Endothelial cell of umbilical vein (primary cell): ENCODE measurements around the gene CORO6. TPM values are rescaled to one million over a fixed set of nuclear protein-coding genes. Genes with fewer than 3 reads are reported as not detected.

Experiments used
- BruUV-seq: library from RNA; stranded (reverse); fragments of 400-500 nt; replicated peaks from 2 replicates; lab custom pipeline; 2021; lab: Mats Ljungman, UMichigan
- CTCF ChIA-PET: fragments of 300-600, 350-600 bp; sonication (Branson Sonifier 250); formaldehyde crosslinking; loops from one replicate; lab custom pipeline; 2021; ENCODE audit warnings: antibody characterized with exemption, inconsistent platforms; lab: Charles Lee
- POLR2A ChIA-PET: fragments of 300-600, 350-600 bp; sonication (Branson Sonifier 250); formaldehyde crosslinking; loops from one replicate; lab custom pipeline; 2021; ENCODE audit warnings: antibody characterized with exemption, inconsistent platforms; lab: Charles Lee
- DNase-seq: peaks from one replicate; pipeline ENCODE4 v3.0.0-alpha.2; 2011; ENCODE audit warnings: low read depth, low spot score
- FAIRE-seq: peaks from 2 replicates; lab custom pipeline; 2011; peaks lifted over from hg19 to GRCh38; lab: Jason Lieb, UNC
- H2AFZ ChIP-seq: 2 replicates; pipeline ENCODE4 v1.6.0; 2012; ENCODE audit warnings: low read depth, low read length, control low read depth, inconsistent platforms
- H3K27ac ChIP-seq: 2 replicates; pipeline ENCODE4 v1.5.1; 2011; ENCODE audit warnings: low read depth, mild to moderate bottlenecking, control low read depth, low read length, moderate library complexity; ENCODE audit not compliant: insufficient read depth
- H3K27me3 ChIP-seq, 2 experiments: 2 replicates each; pipeline versions ENCODE4 v1.6.0 to v1.6.1; 2011; ENCODE audit warnings: low read length in 2 of 2, mixed read lengths in 1 of 2; ENCODE audit not compliant: control insufficient read depth in 2 of 2, insufficient read depth in 2 of 2
- H3K36me3 ChIP-seq, 2 experiments: 2 replicates in 1 of 2; 3 replicates in 1 of 2; pipeline ENCODE4 v1.5.1; 2011; ENCODE audit warnings: low read length in 2 of 2, mild to moderate bottlenecking in 1 of 2, moderate library complexity in 1 of 2; ENCODE audit not compliant: control insufficient read depth in 2 of 2, insufficient read depth in 2 of 2; ENCODE audit errors: extremely low read depth in 1 of 2
- H3K4me1 ChIP-seq: 3 replicates; pipeline ENCODE4 v1.5.1; 2011; ENCODE audit warnings: mild to moderate bottlenecking, low read length; ENCODE audit not compliant: control insufficient read depth, insufficient read depth; ENCODE audit errors: extremely low read depth
- H3K4me2 ChIP-seq: 2 replicates; pipeline ENCODE4 v1.6.1; 2011; ENCODE audit warnings: low read length, control low read depth, mixed read lengths; ENCODE audit not compliant: insufficient read depth
- H3K4me3 ChIP-seq, 3 experiments: fragments of 200-600 bp in 1 of 3; sonication (generic), shearing (Covaris generic) in 1 of 3; replicated peaks in 1 of 3; 2 replicates each; pipeline ENCODE4 v1.5.1; 2011 to 2016; ENCODE audit warnings: control low read depth in 3 of 3, low read length in 3 of 3, mild to moderate bottlenecking in 2 of 3, inconsistent platforms in 1 of 3, low read depth in 1 of 3, moderate library complexity in 1 of 3; ENCODE audit not compliant: insufficient read depth in 1 of 3
- H3K79me2 ChIP-seq: 2 replicates; pipeline ENCODE4 v1.6.0; 2012; ENCODE audit warnings: low read length, inconsistent platforms; ENCODE audit not compliant: control insufficient read depth, insufficient read depth
- H3K9ac ChIP-seq: replicated peaks from 2 replicates; pipeline ENCODE3; 2011; ENCODE audit warnings: low read length, control low read depth; ENCODE audit not compliant: insufficient read depth; ENCODE audit errors: extremely low read depth
- H3K9me1 ChIP-seq: replicated peaks from 3 replicates; pipeline ENCODE4 v1.6.0; 2011; ENCODE audit warnings: mild to moderate bottlenecking, low read length; ENCODE audit not compliant: control insufficient read depth, insufficient read depth; ENCODE audit errors: extremely low read depth
- H3K9me3 ChIP-seq: replicated peaks from 2 replicates; pipeline ENCODE4 v1.5.1; 2012; ENCODE audit warnings: low read length, inconsistent platforms; ENCODE audit not compliant: control insufficient read depth, insufficient read depth
- H4K20me1 ChIP-seq: replicated peaks from 2 replicates; pipeline ENCODE3; 2011; ENCODE audit warnings: mild to moderate bottlenecking, low read length; ENCODE audit not compliant: control insufficient read depth, insufficient read depth; ENCODE audit errors: extremely low read depth
- CTCF ChIP-seq, 2 donors: IDR thresholded peaks; 1 replicate in 1 of 2; 2 replicates in 1 of 2; pipeline ENCODE4 v1.5.1; 2011; ENCODE audit warnings: low read length in 2 of 2, mild to moderate bottlenecking in 2 of 2, moderate library complexity in 2 of 2, control low read depth in 1 of 2, inconsistent platforms in 1 of 2, low read depth in 1 of 2; ENCODE audit not compliant: insufficient read depth in 1 of 2; ENCODE audit errors: extremely low read depth in 1 of 2
- EZH2 ChIP-seq: IDR thresholded peaks from 2 replicates; pipeline ENCODE4 v1.6.1; 2012; ENCODE audit warnings: borderline replicate concordance, low read depth, mild to moderate bottlenecking, moderate library complexity, low read length, inconsistent platforms; ENCODE audit not compliant: severe bottlenecking
- FOS ChIP-seq: IDR thresholded peaks from 2 replicates; pipeline ENCODE4 v1.6.1; 2011; ENCODE audit warnings: mild to moderate bottlenecking, low read length, moderate library complexity, borderline replicate concordance; ENCODE audit not compliant: insufficient read depth
- GATA2 ChIP-seq: IDR thresholded peaks from 2 replicates; pipeline ENCODE4 v1.7.0; 2011; ENCODE audit warnings: low read depth, mild to moderate bottlenecking, moderate library complexity, mixed read lengths, low read length; ENCODE audit not compliant: insufficient read length, insufficient read depth
- JUN ChIP-seq: IDR thresholded peaks from 2 replicates; pipeline ENCODE4 v1.6.1; 2011; ENCODE audit warnings: borderline replicate concordance, low read depth; ENCODE audit not compliant: insufficient read length, insufficient read depth
- MAX ChIP-seq: IDR thresholded peaks from 2 replicates; pipeline ENCODE4 v1.6.1; 2011; ENCODE audit not compliant: insufficient read depth, insufficient read length
- MYC ChIP-seq: IDR thresholded peaks from one replicate; pipeline ENCODE4 v1.6.1; 2011; ENCODE audit warnings: mild to moderate bottlenecking, low read depth, low read length
- POLR2A ChIP-seq: IDR thresholded peaks from 2 replicates; pipeline ENCODE4 v1.6.1; 2012; ENCODE audit warnings: low read depth, mild to moderate bottlenecking, control low read depth, low read length
- POLR2AphosphoS5 ChIP-seq: IDR thresholded peaks from 2 replicates; pipeline ENCODE4 v1.6.1; 2012; ENCODE audit warnings: low read depth, mild to moderate bottlenecking, control low read depth, low read length, moderate library complexity; ENCODE audit not compliant: insufficient read depth
- dilution Hi-C: fragments of 300-500 bp; cut with MboI; formaldehyde crosslinking; loops from one replicate; pipeline ENCODE4 v1.15.0; 2019; ENCODE audit warnings: low sequenced_read_pairs; ENCODE audit not compliant: extremely low pct_ligation_motif_present
- intact Hi-C: fragments of 100-400 bp; cut with micrococcal nuclease; formaldehyde crosslinking; loops from one replicate; pipeline ENCODE4 v1.10.0; 2022
- polyA plus RNA-seq, 4 experiments: library from polyadenylated mRNA; depleted of rRNA in 3 of 4; stranded (reverse) in 3 of 4; unstranded in 1 of 4; fragments of >200 nt; gene quantifications; 2 replicates each; pipeline versions ENCODE4 v1.2.1 to v1.2.3, GENCODE V29; 2011 to 2012; ENCODE audit warnings: missing spikeins in 1 of 4
- total RNA-seq: library from RNA; stranded (reverse); gene quantifications from 2 replicates; pipeline ENCODE4 v1.2.3, GENCODE V29; 2021

The CORO6 gene
- total and polyA plus RNA-seq, 2 donors (not counting 3 experiments of a cell fraction or from before 2014, with no cell fraction given) = 10.7 to 14.7 TPM

GRCh38 chr17:29614349-29615047 lies 8.2 kb downstream of the CORO6 start:
- TSS peak; percentile 47 for BruUV-seq
- intact Hi-C loops = loop anchor here (1.0 to 5.0 kb wide), 3 partner anchors 47 to 479 kb away; partner anchors contain the start of genes ABHD15 and TP53I13
- ChIA-PET CTCF (interaction anchor here (1.0 to 6.9 kb wide), 9 partner anchors 10 to 316 kb away, joined by 3 to 120 read pairs (median 14); partner anchors contain the start of genes ANKRD13B and SSH2), POLR2A (no interaction called here)
- H4K20me1 ChIP-seq = no peaks in the 10 kb centered on the region
- H3K9me3 ChIP-seq = no peaks in the 10 kb centered on the region
- no peaks in the 10 kb centered on the region for H3K79me2 ChIP-seq
- H2AFZ ChIP-seq = no peak overlapping the region
- dilution Hi-C loops = no loop called here
- H3K4me3 ChIP-seq = no peak overlapping the region
- FAIRE-seq (no peak), DNase-seq (no peak)
- H3K27me3 ChIP-seq = no peaks in the 10 kb centered on the region
- peaks cover 0 to 1% of the 10 kb centered on the region in 2 experiments for H3K36me3 ChIP-seq
- TF ChIP-seq GATA2 = no peak
- no peak for TF ChIP-seq POLR2A
- TF ChIP-seq JUN = no peak
- TF ChIP-seq POLR2AphosphoS5 = no peak
- no peak for TF ChIP-seq EZH2
- no peak for TF ChIP-seq MAX
- TF ChIP-seq CTCF (IDR thresholded peaks at IDR 0.05; ENCODE audit: extremely low read depth in 1 of 2, insufficient read depth in 1 of 2, low read depth in 1 of 2, low read length in 2 of 2) = no peak
- no peak for TF ChIP-seq MYC
- no peak for TF ChIP-seq FOS
- no peak overlapping the region for H3K9ac ChIP-seq
- no peak overlapping the region for H3K27ac ChIP-seq
- H3K9me1 ChIP-seq = no peaks in the 10 kb centered on the region
- no peak overlapping the region for H3K4me2 ChIP-seq
- H3K4me1 ChIP-seq = peaks cover 31% of the 10 kb centered on the region
